Lower lobe of right lung (tissue), 2 donors: ENCODE data around the gene ALOX15B. TPM values are rescaled to one million over a fixed set of nuclear protein-coding genes. Genes with fewer than 3 reads are reported as not detected.

Experiments
- ATAC-seq, 2 donors: fragments of 200-7000 bp; cut with Tn5 transposase; one replicate each; pipeline ENCODE4 v1.9.1; 2020 to 2022; ENCODE audit warnings: mild to moderate bottlenecking in 2 of 2, moderate library complexity in 2 of 2
- DNase-seq: peaks from one replicate; pipeline ENCODE4 v3.0.0-alpha.2; 2020
- H3K27ac ChIP-seq: fragments of 200-600 bp; one replicate; pipeline ENCODE4 v1.8.0; 2022
- H3K27me3 ChIP-seq: fragments of 200-600 bp; one replicate; pipeline ENCODE4 v1.8.0; 2022; ENCODE audit warnings: low read depth
- H3K36me3 ChIP-seq: fragments of 200-600 bp; one replicate; pipeline ENCODE4 v1.8.0; 2022; ENCODE audit warnings: mild to moderate bottlenecking
- H3K4me1 ChIP-seq: fragments of 200-600 bp; one replicate; pipeline ENCODE4 v1.8.0; 2022
- H3K4me3 ChIP-seq: fragments of 200-600 bp; one replicate; pipeline ENCODE4 v1.8.0; 2022; ENCODE audit warnings: mild to moderate bottlenecking
- H3K9me3 ChIP-seq: fragments of 200-600 bp; one replicate; pipeline ENCODE4 v1.8.0; 2022
- intact Hi-C: fragments of 100-400 bp; cut with DNase I; formaldehyde crosslinking; loops from one replicate; pipeline ENCODE4 v1.11.0; 2022
- total RNA-seq: library from RNA; stranded (reverse); fragmentation: NEBNext Ultra II Directional; extraction: Animal tissue kit (Norgen Biotek cat#: 25700); gene quantifications from one replicate; pipeline ENCODE4 v1.2.1, GENCODE V29; 2021
- TF ChIP-seq, protein P1 (sequence below): fragments of 200-600 bp; IDR thresholded peaks from one replicate; pipeline ENCODE4 v1.8.0; 2022; ENCODE audit warnings: antibody characterized with exemption, mild to moderate bottlenecking
- donor health status: DM: no; HTN: yes; CAD: no; lungs with severe emphysema.

Gene ALOX15B
- total RNA-seq, 1 donor from 2014 or later, result 53.5 TPM

DNA sequence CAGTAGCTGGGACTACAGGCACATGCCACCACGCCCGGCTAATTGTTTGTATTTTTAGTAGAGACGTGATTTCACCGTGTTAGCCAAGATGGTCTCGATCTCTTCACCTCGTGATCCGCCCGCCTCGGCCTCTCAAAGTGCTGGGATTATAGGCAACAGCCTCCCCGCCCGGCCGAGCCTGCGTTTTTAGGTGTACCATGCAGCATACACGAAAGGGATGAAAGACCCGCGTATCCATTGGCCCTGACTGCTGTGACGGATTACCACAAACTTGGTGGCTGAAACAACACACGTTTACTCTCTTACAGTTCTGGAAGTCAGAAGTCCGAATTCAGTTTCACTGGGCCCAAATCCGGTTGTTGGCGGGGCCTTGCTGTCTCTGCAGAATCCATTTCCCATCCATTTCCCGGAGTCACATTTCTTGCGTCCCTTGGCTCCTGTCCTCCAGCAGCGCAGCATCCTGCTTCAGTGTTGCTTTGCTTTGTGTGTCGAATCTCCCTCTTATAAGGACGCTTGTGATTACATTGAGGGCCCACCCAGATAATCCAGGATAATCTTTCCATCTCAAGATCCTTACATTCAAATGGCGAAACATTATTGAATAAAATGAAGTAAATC lies 44.8 kb upstream of the ALOX15B start:
- TF ChIP-seq, protein P1, sequence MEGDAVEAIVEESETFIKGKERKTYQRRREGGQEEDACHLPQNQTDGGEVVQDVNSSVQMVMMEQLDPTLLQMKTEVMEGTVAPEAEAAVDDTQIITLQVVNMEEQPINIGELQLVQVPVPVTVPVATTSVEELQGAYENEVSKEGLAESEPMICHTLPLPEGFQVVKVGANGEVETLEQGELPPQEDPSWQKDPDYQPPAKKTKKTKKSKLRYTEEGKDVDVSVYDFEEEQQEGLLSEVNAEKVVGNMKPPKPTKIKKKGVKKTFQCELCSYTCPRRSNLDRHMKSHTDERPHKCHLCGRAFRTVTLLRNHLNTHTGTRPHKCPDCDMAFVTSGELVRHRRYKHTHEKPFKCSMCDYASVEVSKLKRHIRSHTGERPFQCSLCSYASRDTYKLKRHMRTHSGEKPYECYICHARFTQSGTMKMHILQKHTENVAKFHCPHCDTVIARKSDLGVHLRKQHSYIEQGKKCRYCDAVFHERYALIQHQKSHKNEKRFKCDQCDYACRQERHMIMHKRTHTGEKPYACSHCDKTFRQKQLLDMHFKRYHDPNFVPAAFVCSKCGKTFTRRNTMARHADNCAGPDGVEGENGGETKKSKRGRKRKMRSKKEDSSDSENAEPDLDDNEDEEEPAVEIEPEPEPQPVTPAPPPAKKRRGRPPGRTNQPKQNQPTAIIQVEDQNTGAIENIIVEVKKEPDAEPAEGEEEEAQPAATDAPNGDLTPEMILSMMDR, result no peak

DNA sequence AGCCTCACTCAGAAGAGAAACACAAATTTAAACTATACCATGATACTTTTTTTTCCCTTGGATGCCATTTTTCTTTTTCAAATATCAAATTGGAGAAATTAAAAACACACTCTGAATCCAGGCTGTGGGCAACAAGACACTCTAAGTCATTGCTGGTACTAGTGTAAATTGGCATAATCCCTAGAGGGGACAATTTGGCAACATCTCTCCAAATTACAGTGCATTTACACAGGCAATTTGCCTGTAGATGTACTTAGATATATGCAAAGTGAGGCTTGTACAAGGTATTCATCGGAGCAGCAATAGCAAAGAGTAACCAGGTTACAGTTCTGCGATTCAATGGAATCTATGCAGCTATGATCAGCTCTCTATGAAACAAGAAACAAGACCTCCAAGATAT lies 43.1 kb upstream of the ALOX15B start:
- Histone ChIP-seq H3K27ac (no peak overlapping the region), H3K4me1 (no peaks in the 10 kb centered on the region), H3K27me3 (peaks cover 10% of the 10 kb centered on the region), H3K4me3 (no peak overlapping the region), H3K36me3 (no peaks in the 10 kb centered on the region), H3K9me3 (no peaks in the 10 kb centered on the region)
- intact Hi-C loops, result no loop called here
- no peak for ATAC-seq
- TF ChIP-seq, protein P1, result no peak
- no peak for DNase-seq

More for the DNA sequence above, 44.8 kb upstream of the ALOX15B start:
- ATAC-seq (no peak), DNase-seq (no peak)
- H3K9me3 ChIP-seq, result no peaks in the 10 kb centered on the region
- peaks cover 12% of the 10 kb centered on the region for H3K4me1 ChIP-seq
- H3K4me3 ChIP-seq, result no peak overlapping the region
- peaks cover 6% of the 10 kb centered on the region for H3K27me3 ChIP-seq
- no peaks in the 10 kb centered on the region for H3K36me3 ChIP-seq
- intact Hi-C loops, result no loop called here
- no peak overlapping the region for H3K27ac ChIP-seq

DNA sequence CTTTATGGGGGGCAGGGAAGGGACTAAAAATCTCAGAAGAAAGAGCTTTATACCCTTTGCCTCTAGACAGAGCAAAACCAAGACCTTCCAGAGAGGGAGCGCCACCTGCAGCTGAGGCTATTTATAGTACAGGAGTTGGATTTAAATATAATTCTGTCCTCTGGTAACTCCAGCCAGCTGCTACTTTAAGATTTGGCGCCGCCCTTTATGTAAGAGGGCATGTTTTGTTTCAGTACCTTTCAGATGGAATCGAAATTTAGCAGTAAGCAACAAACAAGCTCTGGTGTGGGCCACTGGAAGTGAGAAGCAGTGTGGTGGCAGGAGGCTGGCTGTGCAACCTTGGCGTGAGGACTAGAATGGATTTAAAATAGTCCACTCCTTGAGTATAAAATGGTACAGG lies 41.7 kb upstream of the ALOX15B start:
- H3K4me3 ChIP-seq, result no peak overlapping the region
- H3K27me3 ChIP-seq, result peaks cover 22% of the 10 kb centered on the region
- H3K4me1 ChIP-seq, result peaks cover under 1% of the 10 kb centered on the region
- intact Hi-C loops, result no loop called here
- DNase-seq (no peak), ATAC-seq (peak; percentile 76 to 81)
- no peaks in the 10 kb centered on the region for H3K36me3 ChIP-seq
- H3K9me3 ChIP-seq, result no peaks in the 10 kb centered on the region
- H3K27ac ChIP-seq, result no peak overlapping the region
- TF ChIP-seq, protein P1, result peak; percentile 37

DNA sequence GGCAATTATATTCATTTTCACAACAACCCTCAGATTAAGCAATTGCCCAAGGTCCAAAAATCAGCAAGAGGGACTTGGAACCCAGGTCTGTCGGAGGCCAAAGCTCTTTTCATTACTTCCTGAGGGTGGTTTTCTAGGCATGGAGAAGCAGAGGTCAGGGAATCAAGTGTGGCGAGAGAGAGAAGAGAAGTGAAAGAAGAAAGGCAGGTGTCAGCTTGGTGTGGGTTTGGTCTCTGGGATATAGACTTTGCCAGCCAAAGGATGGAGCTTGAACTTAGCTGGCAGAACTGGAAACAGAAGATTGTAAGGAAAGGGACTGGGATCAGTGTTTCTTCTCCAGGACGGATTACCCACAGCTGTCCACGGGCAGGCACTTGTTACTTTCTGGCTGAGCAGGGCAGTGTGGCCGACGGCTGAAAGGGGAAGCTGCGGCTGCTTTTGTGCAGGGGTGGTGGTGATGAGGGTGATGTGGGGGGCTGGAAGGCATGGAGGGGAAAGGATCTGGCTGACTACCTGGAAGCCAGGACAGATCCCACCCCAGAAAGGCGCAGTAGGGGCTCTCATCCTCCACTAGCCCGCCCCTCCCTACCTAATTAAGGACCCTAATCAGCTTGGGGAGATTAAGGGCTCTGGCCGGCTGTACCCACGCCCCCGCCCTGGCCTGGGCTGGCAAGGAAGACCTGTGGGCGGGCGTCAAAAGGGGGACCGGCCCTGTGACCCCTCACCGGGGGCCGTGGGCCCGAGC lies 36.7 kb upstream of the ALOX15B start, which contains the start of gene GUCY2D:
Gene GUCY2D (plus strand): TSS at position 640 of the 745 bp plus-strand sequence. CDS start 433 bp downstream, outside the sequence.
- Histone ChIP-seq H3K27ac (no peak within 1 kb of the TSS), H3K4me3 (peak within 1 kb of the TSS; percentile 26), H3K4me1 (peaks cover 18% of the 10 kb centered on the region), H3K9me3 (no peaks in the 10 kb centered on the region), H3K27me3 (peaks cover 50% of the 10 kb centered on the region), H3K36me3 (no peaks in the 10 kb centered on the region)
- ATAC-seq (peak; percentile 42 to 47), DNase-seq (no peak)
- intact Hi-C loops, result no loop called here
- TF ChIP-seq, protein P1, result no peak

DNA sequence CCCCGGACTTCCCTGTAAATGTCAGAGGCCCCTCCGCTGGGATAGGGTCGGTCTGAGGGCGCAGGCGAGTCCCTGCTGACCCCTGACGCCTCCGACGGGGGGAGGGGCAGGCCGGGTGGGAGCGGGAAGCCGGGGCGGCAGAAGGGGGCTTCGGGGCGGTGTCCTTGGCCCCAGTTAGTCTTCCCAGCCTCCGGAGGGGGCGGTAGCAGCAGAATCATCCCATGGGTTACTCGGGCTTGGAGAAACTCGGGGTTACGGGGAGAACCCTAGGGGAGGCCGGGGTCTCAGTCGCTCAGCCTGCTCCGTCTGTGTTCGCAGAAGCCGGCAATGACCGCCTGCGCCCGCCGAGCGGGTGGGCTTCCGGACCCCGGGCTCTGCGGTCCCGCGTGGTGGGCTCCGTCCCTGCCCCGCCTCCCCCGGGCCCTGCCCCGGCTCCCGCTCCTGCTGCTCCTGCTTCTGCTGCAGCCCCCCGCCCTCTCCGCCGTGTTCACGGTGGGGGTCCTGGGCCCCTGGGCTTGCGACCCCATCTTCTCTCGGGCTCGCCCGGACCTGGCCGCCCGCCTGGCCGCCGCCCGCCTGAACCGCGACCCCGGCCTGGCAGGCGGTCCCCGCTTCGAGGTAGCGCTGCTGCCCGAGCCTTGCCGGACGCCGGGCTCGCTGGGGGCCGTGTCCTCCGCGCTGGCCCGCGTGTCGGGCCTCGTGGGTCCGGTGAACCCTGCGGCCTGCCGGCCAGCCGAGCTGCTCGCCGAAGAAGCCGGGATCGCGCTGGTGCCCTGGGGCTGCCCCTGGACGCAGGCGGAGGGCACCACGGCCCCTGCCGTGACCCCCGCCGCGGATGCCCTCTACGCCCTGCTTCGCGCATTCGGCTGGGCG lies 35.9 kb upstream of the ALOX15B start:
- Histone ChIP-seq H3K27ac (no peak overlapping the region), H3K4me1 (peaks cover 18% of the 10 kb centered on the region), H3K9me3 (no peaks in the 10 kb centered on the region), H3K27me3 (peaks cover 50% of the 10 kb centered on the region), H3K4me3 (peak overlapping the region; percentile 26), H3K36me3 (no peaks in the 10 kb centered on the region)
- TF ChIP-seq, protein P1, result no peak
- peak; percentile 26 to 41 for ATAC-seq
- no peak for DNase-seq
- intact Hi-C loops, result no loop called here
